Astrocyte (in vitro differentiated cells and primary cell): ENCODE data around the gene KRTAP3-2.

Experiments
- EZH2 ChIP-seq: IDR thresholded peaks from 2 replicates; pipeline ENCODE4 v1.6.1; 2012; ENCODE audit warnings: mild to moderate bottlenecking, low read length, inconsistent platforms; ENCODE audit not compliant: insufficient read depth
- TF ChIP-seq, protein P1 (sequence below): IDR thresholded peaks from 2 replicates; pipeline ENCODE4 v1.5.1; 2011; ENCODE audit warnings: low read depth, mild to moderate bottlenecking, inconsistent platforms, low read length, moderate library complexity; ENCODE audit not compliant: insufficient read depth

DNA sequence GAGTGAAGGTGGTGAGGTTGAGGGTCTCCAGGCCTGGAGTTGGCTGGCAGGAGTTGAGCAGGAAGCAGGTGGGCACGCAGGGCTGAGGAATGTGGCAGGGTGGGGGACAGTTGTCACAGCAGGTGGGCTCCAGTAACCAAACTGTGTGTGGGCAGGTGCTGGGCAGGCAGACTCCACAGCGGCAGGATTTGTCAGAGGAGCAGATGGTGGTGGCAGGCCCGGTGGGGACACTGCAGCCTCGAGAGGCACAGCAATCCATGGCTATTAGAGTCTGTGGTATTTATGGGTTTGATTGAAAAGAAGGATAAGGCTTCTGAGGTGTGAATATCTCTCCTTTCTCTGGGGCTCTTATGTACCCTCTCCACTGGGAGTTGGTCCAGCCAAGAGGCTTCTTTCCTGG lies 5.9 kb downstream of the KRTAP3-2 start, which contains the start of gene KRTAP3-3:
- TF ChIP-seq, protein P1, sequence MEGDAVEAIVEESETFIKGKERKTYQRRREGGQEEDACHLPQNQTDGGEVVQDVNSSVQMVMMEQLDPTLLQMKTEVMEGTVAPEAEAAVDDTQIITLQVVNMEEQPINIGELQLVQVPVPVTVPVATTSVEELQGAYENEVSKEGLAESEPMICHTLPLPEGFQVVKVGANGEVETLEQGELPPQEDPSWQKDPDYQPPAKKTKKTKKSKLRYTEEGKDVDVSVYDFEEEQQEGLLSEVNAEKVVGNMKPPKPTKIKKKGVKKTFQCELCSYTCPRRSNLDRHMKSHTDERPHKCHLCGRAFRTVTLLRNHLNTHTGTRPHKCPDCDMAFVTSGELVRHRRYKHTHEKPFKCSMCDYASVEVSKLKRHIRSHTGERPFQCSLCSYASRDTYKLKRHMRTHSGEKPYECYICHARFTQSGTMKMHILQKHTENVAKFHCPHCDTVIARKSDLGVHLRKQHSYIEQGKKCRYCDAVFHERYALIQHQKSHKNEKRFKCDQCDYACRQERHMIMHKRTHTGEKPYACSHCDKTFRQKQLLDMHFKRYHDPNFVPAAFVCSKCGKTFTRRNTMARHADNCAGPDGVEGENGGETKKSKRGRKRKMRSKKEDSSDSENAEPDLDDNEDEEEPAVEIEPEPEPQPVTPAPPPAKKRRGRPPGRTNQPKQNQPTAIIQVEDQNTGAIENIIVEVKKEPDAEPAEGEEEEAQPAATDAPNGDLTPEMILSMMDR: no peak
- TF ChIP-seq EZH2: no peak
